Sigmoid colon (tissue), 7 donors: Measurements from ENCODE around the gene GPLD1. TPM values are rescaled to one million over a fixed set of nuclear protein-coding genes. Genes with fewer than 3 reads are reported as not detected.

Source experiments
- DNase-seq: peaks from one replicate; pipeline ENCODE4 v3.0.0-alpha.2; 2019
- H3K27ac ChIP-seq, 4 donors: fragments of 200-600 bp; sonication (generic); one replicate each; pipeline ENCODE4 v1.5.1; 2016 to 2019; ENCODE audit warnings: mild to moderate bottlenecking in 1 of 4
- H3K27me3 ChIP-seq, 3 donors: fragments of 200-600 bp; sonication (generic); one replicate each; pipeline ENCODE4 v1.5.1; 2019; ENCODE audit warnings: mild to moderate bottlenecking in 1 of 3
- H3K36me3 ChIP-seq, 4 donors: fragments of 200-600 bp; sonication (generic); one replicate each; pipeline ENCODE4 v1.5.1; 2016 to 2019
- H3K4me1 ChIP-seq, 4 donors: fragments of 200-600 bp; sonication (generic); one replicate each; pipeline ENCODE4 v1.5.1; 2017 to 2019
- H3K4me3 ChIP-seq, 4 donors: fragments of 200-600 bp; sonication (generic); one replicate each; pipeline ENCODE4 v1.5.1; 2017 to 2019; ENCODE audit warnings: mild to moderate bottlenecking in 2 of 4, moderate library complexity in 1 of 4
- H3K9me3 ChIP-seq, 4 donors: fragments of 200-600 bp in 3 of 4; sonication (generic) in 3 of 4; one replicate each; pipeline versions ENCODE4 v1.5.1 to v1.6.1; 2013 to 2019
- EP300 ChIP-seq, 4 donors: sonication (generic); formaldehyde crosslinking; IDR thresholded peaks; one replicate each; pipeline ENCODE4 v1.6.1; 2017; ENCODE audit warnings: antibody characterized with exemption in 4 of 4
- POLR2A ChIP-seq, 2 donors: fragments of 450-650 bp; IDR thresholded peaks; one replicate each; pipeline ENCODE4 v1.6.1; 2016; ENCODE audit warnings: antibody characterized with exemption in 2 of 2, mild to moderate bottlenecking in 2 of 2, moderate library complexity in 2 of 2
- POLR2AphosphoS5 ChIP-seq, 4 donors: sonication (generic); formaldehyde crosslinking; IDR thresholded peaks; one replicate each; pipeline ENCODE4 v1.6.1; 2017; ENCODE audit warnings: antibody characterized with exemption in 4 of 4
- WGBS, 2 donors: extraction: QIAGEN DNeasy Blood & Tissue Kit; methylation state at CpG; one replicate each; pipeline ENCODE4 v1.1.7; 2013; 5-methylcytosine and 5-hydroxymethylcytosine counted together
- intact Hi-C: fragments of 100-400 bp; cut with DNase I; formaldehyde crosslinking; loops from one replicate; pipeline ENCODE4 v1.15.1; 2023
- polyA plus RNA-seq, 3 donors: library from polyadenylated mRNA; stranded (reverse); fragments of 200-250 nt; gene quantifications; one replicate each; pipeline ENCODE4 v1.2.3, GENCODE V29; 2013
- total RNA-seq, 4 donors: library from RNA; depleted of rRNA; stranded (reverse); fragments of >200 nt; gene quantifications; one replicate each; pipeline ENCODE4 v1.1.0, GENCODE V29; 2016
- TF ChIP-seq, protein P1 (sequence below), 4 experiments: fragments of 450-650 bp in 3 of 4; fragments of 200-600 bp in 1 of 4; IDR thresholded peaks; one replicate each; pipeline ENCODE4 v1.5.1; 2016 to 2019; ENCODE audit warnings: antibody characterized with exemption in 4 of 4, mild to moderate bottlenecking in 3 of 4, moderate library complexity in 2 of 4
- donor health status: healthy with polysubstance abuse.
- donor health status: Bipolar disorder and iron deficiency.
- donor health status: healthy.

GPLD1 gene
- total and polyA plus RNA-seq, 7 donors = 0.52 to 7.2 (median 4.9) TPM; not detected in 1

DNA sequence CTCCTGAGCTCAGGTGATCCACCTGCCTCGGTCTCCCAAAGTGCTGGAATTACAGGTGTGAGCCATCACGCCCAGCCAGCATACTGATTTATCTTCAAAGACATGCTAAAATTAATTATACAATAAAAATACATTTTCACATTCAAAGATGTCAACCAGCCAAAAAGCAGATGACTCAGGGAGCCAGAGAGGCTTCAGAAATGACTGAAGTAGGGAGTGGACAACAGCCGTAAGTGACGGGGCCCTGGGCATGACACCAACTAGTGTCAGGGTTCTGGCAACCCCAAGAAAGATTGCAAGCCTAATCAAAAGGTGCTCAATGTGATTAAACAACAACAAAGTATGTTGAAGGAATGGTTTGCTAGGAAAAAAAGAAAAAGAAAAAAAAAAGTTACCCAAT, 28.4 kb downstream of the GPLD1 start:
- WGBS, 2 donors = 89 to 90% methylated on average over 4 of the region's 4 CpGs
- Histone ChIP-seq H3K27me3 (no peaks in the 10 kb centered on the region), H3K4me1 (no peaks in the 10 kb centered on the region), H3K4me3 (no peak overlapping the region), H3K9me3 (no peaks in the 10 kb centered on the region), H3K36me3 (peaks cover 0 to 15% (median 0%) of the 10 kb centered on the region in 4 donors), H3K27ac (no peak overlapping the region)
- DNase-seq = no peak
- TF ChIP-seq EP300 (IDR thresholded peaks at IDR 0.05) (no peak), POLR2AphosphoS5 (IDR thresholded peaks at IDR 0.05) (no peak)
- TF ChIP-seq, protein P1, sequence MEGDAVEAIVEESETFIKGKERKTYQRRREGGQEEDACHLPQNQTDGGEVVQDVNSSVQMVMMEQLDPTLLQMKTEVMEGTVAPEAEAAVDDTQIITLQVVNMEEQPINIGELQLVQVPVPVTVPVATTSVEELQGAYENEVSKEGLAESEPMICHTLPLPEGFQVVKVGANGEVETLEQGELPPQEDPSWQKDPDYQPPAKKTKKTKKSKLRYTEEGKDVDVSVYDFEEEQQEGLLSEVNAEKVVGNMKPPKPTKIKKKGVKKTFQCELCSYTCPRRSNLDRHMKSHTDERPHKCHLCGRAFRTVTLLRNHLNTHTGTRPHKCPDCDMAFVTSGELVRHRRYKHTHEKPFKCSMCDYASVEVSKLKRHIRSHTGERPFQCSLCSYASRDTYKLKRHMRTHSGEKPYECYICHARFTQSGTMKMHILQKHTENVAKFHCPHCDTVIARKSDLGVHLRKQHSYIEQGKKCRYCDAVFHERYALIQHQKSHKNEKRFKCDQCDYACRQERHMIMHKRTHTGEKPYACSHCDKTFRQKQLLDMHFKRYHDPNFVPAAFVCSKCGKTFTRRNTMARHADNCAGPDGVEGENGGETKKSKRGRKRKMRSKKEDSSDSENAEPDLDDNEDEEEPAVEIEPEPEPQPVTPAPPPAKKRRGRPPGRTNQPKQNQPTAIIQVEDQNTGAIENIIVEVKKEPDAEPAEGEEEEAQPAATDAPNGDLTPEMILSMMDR (IDR thresholded peaks at IDR 0.05) = no peak
- intact Hi-C loops = no loop called here

DNA sequence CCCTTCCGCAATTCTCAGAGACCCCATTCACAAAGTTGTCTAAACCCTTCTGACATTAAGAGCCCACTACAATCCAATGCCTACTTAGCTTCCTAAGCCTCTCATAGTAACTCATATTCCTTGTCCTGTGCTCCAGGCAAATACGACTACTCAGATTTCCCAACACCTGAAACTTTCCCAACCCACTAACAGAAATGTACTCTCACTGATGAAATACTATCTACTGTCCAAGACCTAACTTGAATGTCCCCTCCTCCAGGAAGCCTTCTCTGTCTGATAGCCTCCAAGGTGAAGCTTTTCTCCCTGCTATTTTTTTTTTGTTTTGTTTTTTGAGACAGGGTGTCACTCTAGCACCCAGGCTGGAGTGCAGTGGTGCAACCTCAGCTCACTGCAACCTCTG, 30.4 kb downstream of the GPLD1 start:
- 95% methylated on average over 2 of the region's 2 CpGs for WGBS, 2 donors

DNA sequence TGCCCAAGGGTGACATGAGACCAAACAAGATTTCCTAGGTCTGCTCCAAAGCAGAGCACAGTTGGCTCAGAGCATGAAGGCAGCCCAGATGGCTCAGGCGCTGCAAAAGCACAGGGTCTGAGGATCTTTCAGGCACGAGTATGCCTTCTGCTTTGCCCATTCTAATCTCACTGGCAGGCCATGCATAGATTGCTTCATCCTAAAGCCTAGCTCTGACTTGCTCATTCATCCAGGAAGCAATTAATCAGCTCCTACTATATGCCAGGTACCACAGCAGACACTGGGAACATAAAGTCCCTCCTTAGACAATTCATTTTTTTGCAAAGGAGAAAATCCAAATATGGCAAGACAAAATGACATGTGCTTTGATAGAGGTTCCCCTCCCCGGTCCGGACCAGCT, 31.2 kb downstream of the GPLD1 start:
- TF ChIP-seq POLR2A (IDR thresholded peaks at IDR 0.05) = no peak
- intact Hi-C loops = no loop called here
- no peak for DNase-seq
- no peaks in the 10 kb centered on the region for H3K9me3 ChIP-seq
- WGBS, 2 donors = 58 to 79% methylated on average over 4 of the region's 4 CpGs
- H3K4me3 ChIP-seq = no peak overlapping the region
- H3K27ac ChIP-seq = no peak overlapping the region
- peaks cover 0 to 11% (median 0%) of the 10 kb centered on the region in 4 donors for H3K36me3 ChIP-seq
- no peaks in the 10 kb centered on the region for H3K27me3 ChIP-seq
- no peaks in the 10 kb centered on the region for H3K4me1 ChIP-seq

More for the DNA sequence above, 30.4 kb downstream of the GPLD1 start:
- H3K9me3 ChIP-seq = no peaks in the 10 kb centered on the region
- no peak overlapping the region for H3K27ac ChIP-seq
- no peak overlapping the region for H3K4me3 ChIP-seq
- peaks cover 0 to 11% (median 0%) of the 10 kb centered on the region in 4 donors for H3K36me3 ChIP-seq
- intact Hi-C loops = no loop called here
- no peaks in the 10 kb centered on the region for H3K4me1 ChIP-seq
- TF ChIP-seq, protein P1 (IDR thresholded peaks at IDR 0.05) = no peak
- TF ChIP-seq EP300 (IDR thresholded peaks at IDR 0.05) = no peak
- TF ChIP-seq POLR2AphosphoS5 (IDR thresholded peaks at IDR 0.05) = no peak
- no peak for TF ChIP-seq POLR2A (IDR thresholded peaks at IDR 0.05)
- DNase-seq = no peak
- no peaks in the 10 kb centered on the region for H3K27me3 ChIP-seq

DNA sequence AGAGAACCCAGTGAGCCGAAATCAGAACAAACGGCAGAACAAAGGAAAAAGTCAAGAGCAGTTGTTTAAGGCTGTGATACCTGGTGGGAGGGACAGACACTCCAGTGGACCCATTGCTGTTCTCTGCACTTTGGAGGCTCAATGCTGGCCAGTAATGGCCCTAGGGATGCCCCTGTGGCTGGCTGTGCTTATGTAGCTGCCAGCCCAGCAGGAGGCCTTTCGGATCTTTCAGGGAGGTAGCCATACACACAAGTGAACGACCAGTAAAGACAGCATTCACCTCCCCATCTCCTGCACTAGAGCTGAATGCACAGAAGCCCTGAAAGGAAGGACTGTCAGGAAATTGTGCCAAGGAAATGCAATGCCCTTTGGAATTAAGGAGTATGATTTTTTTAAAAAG, 34.3 kb downstream of the GPLD1 start:
- H3K9me3 ChIP-seq = no peaks in the 10 kb centered on the region
- TF ChIP-seq POLR2A (IDR thresholded peaks at IDR 0.05) = no peak
- TF ChIP-seq, protein P1 (IDR thresholded peaks at IDR 0.05) = no peak
- no peak for TF ChIP-seq POLR2AphosphoS5 (IDR thresholded peaks at IDR 0.05)
- no peak for TF ChIP-seq EP300 (IDR thresholded peaks at IDR 0.05)
- H3K4me1 ChIP-seq = no peaks in the 10 kb centered on the region
- H3K27me3 ChIP-seq = no peaks in the 10 kb centered on the region
- peaks cover 0 to 6% (median 0%) of the 10 kb centered on the region in 4 donors for H3K36me3 ChIP-seq
- H3K27ac ChIP-seq = no peak overlapping the region
- no peak for DNase-seq
- WGBS, 2 donors = 90 to 93% methylated on average over 4 of the region's 4 CpGs
- intact Hi-C loops = no loop called here
- H3K4me3 ChIP-seq = no peak overlapping the region

- WGBS, 2 donors = 88 to 90% methylated on average over 5 of the region's 5 CpGs
- no peaks in the 10 kb centered on the region for H3K27me3 ChIP-seq
- no peak for DNase-seq
- no peaks in the 10 kb centered on the region for H3K9me3 ChIP-seq
- no peaks in the 10 kb centered on the region for H3K4me1 ChIP-seq
- intact Hi-C loops = no loop called here
- H3K36me3 ChIP-seq = no peaks in the 10 kb centered on the region
- no peak for TF ChIP-seq POLR2AphosphoS5 (IDR thresholded peaks at IDR 0.05)
- no peak for TF ChIP-seq EP300 (IDR thresholded peaks at IDR 0.05)
- TF ChIP-seq, protein P1 (IDR thresholded peaks at IDR 0.05) = no peak
- no peak for TF ChIP-seq POLR2A (IDR thresholded peaks at IDR 0.05)
- no peak overlapping the region for H3K4me3 ChIP-seq
- H3K27ac ChIP-seq = no peak overlapping the region
Measured at GRCh38 chr6:24454452-24454851, 34.9 kb downstream of the GPLD1 start.
